NCI-H1436 treated with DMSO at 0.1 percent for 48 hours (cell line): ENCODE results near the gene MAB21L3.
"Not testable (repeated sequence)": the region's sequence is repeated elsewhere in the genome, so short reads cannot be mapped to it uniquely, and the experiment has no call there.

ENCODE experiments used
- DNase-seq: peaks from one replicate; lab custom pipeline; 2025; lab: John Stamatoyannopoulos, UW

The MAB21L3 gene

DNA sequence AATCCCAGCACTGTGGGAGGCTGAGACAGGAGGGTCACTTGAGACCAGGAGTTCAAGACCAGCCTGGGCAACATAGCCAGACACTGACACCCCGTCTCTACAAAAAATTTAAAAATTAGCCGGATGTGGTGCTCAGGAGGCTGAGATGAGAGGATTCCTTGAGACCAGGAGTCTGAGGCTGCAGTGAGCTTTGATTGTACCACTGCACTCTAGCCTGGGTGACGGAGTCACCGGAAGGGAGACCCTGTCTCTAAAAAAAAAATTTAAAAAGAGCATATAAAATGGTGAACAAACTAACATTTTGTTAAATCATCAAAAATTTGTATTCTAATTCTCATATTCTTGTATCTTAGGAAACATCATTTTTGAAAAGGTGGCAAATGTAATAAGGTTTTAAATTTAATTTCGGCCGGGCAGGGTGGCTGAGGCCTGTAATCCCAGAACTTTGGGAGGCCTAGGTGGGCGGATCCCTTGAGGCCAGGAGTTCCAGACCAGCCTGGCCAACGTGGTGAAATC lies 27.1 kb downstream of the MAB21L3 start:
- no peak for DNase-seq

- no peak for DNase-seq
Observed at GRCh38 chr1:116139592-116140134, 28.5 kb downstream of the MAB21L3 start.

DNA sequence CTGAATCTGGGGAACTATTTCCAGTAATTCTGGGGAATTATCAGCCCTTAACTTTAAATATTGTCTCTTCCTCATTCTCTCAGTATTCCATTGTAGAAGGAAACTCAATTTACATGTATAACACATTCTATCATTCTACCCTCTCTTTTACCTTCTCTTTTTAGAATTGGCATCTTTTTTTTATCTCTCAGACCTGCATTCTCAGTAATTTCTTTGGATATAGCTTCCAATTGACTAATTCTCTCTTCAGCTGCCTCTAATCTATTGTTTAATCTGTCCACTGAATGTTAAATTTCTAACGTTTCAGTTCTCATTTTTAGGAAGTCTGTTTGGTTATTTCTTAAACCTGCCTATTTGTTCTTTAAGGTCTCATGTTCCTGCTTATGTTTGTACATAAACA lies 33.0 kb downstream of the MAB21L3 start:
- DNase-seq = no peak

GRCh38 chr1:116146447-116147113 lies 35.4 kb downstream of the MAB21L3 start:
- not testable (repeated sequence) for DNase-seq

- no peak for DNase-seq
Observed at GRCh38 chr1:116147114-116147510, 35.9 kb downstream of the MAB21L3 start.

DNA sequence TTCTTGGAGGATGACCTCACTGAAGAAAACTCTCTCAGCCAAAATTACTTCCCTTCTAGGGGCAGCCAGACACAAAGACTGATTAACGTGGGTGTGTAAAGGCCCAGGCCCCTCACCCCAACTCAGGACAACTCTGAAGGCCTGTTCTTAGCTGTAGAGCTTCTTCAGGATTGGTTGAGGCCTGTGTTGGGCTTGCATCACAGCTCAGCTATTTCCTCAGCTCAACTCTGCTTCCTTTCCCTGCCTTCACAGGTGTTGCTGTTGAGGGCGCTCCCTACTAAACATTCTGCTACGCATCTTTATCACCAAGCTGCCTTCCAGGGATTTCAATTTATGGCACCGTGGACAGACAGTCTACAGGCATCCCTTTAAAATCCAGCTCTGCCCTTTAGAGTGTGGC lies 36.8 kb downstream of the MAB21L3 start:
- DNase-seq = no peak

- DNase-seq = no peak
Observed at GRCh38 chr1:116148967-116149366, 37.8 kb downstream of the MAB21L3 start.

- no peak for DNase-seq
Observed at GRCh38 chr1:116150368-116150767, 39.2 kb downstream of the MAB21L3 start.

- no peak for DNase-seq
Observed at GRCh38 chr1:116151739-116152576, 40.8 kb downstream of the MAB21L3 start.

DNA sequence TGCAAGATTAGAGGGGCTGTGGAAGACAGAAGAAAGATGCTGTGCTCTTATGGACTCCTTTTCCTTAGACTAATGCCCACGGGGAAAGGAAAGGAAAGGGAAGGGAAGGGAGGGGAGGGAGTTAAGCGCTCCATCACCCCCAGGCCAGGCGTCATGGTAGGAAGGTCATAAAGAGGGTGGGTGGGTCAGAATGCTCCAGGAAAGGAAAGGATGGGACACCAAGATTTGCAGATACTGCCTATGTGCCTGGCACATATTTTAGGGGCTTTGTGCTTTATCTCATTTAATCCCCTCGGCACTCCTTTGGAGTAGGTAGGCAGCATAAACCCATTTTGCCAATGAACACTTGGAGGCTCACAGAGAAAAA lies 41.4 kb downstream of the MAB21L3 start:
- DNase-seq = no peak

- no peak for DNase-seq
Observed at GRCh38 chr1:116152950-116153691, 41.9 kb downstream of the MAB21L3 start.

- no peak for DNase-seq
Observed at GRCh38 chr1:116153692-116154031, 42.5 kb downstream of the MAB21L3 start.

DNA sequence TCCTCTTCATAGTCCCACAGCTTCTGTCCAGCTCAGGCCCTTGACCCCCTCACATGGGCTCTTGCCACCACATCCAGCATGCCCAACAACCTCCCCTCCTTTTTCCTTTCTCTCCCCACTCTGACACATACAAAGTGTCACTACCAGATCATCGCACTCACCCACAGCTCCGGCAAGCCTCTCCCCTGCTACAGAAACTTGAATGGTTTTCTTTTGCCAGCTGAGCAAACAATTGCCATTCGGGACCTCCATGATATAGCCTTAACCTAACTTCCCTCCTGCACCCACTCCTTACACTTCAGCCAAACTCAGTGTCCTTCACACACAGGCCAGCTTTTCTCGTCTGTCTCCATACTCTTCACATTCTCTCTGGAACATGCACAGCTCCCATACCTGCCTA lies 43.3 kb downstream of the MAB21L3 start:
- no peak for DNase-seq

DNA sequence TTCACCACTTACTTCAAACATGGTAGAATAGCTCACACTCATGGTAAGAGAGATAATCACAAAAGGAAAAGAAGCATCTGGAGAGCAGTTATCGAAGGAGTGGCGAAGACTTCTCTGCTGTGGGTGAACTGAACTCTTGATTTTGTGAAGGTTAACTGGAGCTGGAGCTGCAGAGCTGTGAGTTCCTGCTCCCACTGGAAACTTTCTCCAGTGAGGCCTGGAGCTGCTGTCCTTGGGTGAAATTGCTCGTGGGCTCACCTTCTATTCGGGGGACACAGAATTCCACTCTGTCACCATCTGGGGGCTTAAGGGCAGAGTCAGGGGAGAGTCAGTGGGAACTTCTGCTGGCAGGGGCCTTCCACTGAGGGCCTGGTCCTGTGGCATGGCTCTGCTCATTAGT lies 45.9 kb downstream of the MAB21L3 start:
- no peak for DNase-seq

DNA sequence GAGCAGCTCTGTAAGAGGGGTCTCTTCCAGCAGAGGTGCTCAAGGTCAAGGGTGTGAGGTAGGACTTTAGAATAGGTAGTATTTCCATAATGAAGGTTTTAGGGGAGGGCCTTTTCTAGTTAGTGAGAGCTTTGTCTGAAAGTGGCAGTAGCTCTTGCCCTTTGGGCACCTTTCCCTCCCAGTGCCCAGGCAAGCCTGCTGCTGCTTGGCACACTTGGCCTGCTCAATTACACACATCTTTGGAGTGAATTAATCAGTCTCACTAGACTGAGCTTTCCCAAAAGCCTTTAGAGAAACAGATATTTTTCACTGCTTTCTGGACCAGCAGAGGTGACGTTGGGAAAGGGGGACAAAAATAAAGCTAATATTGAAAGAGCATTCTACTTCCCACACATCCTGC lies 48.0 kb downstream of the MAB21L3 start:
- DNase-seq = no peak

GRCh38 chr1:116159611-116160010 lies 48.4 kb downstream of the MAB21L3 start:
- no peak for DNase-seq

DNA sequence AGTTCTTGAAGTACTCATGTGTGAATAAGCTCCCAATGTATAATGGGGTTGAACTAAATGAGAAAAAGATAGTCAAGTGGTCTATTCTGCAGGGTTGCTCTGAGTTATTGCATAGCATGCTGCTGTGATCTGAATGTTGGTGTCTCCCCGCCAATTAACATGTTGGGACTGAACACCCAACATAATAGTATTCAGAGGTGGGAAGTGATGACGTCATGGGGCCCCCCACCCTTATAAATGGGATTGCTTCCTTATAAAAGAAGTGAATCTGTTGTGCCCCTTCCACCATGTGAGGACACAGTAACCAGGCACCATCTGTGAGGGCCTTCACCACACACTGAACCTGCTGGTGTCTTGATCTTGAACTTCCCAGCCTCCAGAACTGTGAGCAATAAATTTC lies 50.2 kb downstream of the MAB21L3 start:
- DNase-seq = no peak

- DNase-seq = no peak
Observed at GRCh38 chr1:116161877-116162390, 50.7 kb downstream of the MAB21L3 start.

DNA sequence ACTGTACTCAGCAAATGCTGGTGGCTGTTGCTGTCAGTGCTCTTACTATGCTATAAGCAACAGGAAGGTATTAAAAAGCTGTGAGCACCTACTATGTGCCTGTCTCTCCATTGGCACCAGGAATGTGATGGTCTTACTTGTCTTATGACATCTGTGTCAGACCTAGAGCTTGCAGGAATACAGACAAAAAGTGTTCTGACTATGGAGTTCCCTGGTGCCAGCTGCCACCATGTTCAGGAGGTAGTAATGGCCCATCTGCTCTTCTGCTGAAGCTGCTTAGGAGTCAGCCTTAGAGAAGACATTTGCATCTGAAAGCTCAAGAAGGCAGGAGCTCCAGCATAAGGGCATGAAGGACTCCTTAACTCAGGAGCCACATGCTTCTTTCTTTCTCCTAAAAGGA lies 52.3 kb downstream of the MAB21L3 start:
- no peak for DNase-seq

DNA sequence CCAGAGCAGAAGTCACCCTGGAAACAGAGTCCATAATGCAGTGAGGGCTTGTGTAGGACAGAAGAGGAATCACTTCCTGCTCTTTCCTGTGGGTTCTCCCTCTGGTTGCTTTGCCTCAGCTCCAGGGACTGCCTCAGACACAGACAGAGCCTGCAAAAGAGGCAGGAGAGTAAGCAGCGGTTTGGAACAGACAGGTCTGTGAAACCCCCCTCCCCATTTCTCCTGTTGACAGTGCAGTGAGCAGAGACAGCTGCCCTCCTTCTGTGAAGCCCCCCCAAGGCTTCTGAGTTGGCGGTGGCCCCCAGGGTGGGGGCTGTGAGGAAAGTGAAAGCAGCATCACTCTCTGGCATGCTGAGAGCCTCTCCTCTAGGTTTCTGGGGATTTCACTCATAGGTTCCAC lies 53.0 kb downstream of the MAB21L3 start:
- no peak for DNase-seq

GRCh38 chr1:116164604-116165368 lies 53.6 kb downstream of the MAB21L3 start:
- DNase-seq = no peak

- DNase-seq = no peak
Observed at GRCh38 chr1:116165572-116165971, 54.4 kb downstream of the MAB21L3 start.
